ENCODE results near the gene SPARCL1. TPM values are rescaled to one million over a fixed set of nuclear protein-coding genes. Genes with fewer than 3 reads are reported as not detected.
"Not testable (repeated sequence)": the region's sequence is repeated elsewhere in the genome, so short reads cannot be mapped to it uniquely, and the experiment has no call there.

SPARCL1 gene
- total and polyA plus RNA-seq, 11 donors: 163 to 829 (median 250) TPM

- peaks cover 0 to 50% (median 20%) of the 10 kb centered on the region in 12 donors for H3K4me1 ChIP-seq
- no peak for DNase-seq
- WGBS, 4 donors: 61 to 63% (median 62%) methylated on average over 2 of the region's 2 CpGs
- H3K27ac ChIP-seq: peak overlapping the region; percentile 2 to 82 (median 58)
- intact Hi-C loops (cut with DNase I): loop anchor here in 5 of 10 donors (2.0 to 5.0 kb wide), 2 partner anchors 38 to 39 kb away; partner anchors contain the start of gene SPARCL1 (in 5 of the 5)
- no peak overlapping the region for H3K4me3 ChIP-seq
- H3K27me3 ChIP-seq: no peaks in the 10 kb centered on the region
- ATAC-seq: peak; percentile 85 to 98 (median 88)
- H3K36me3 ChIP-seq: peaks cover 0 to 78% (median 56%) of the 10 kb centered on the region in 9 donors
- TF ChIP-seq CTCF (IDR thresholded peaks at IDR 0.05): no peak
- TF ChIP-seq POLR2A (IDR thresholded peaks at IDR 0.05): no peak
- H3K9me3 ChIP-seq: peaks cover 0 to 9% (median 0%) of the 10 kb centered on the region in 12 donors
Measured at GRCh38 chr4:87489678-87490077, 39.5 kb downstream of the SPARCL1 start.

GRCh38 chr4:87488666-87489065 is 40.5 kb downstream of the SPARCL1 start:
- intact Hi-C loops (cut with DNase I): loop anchor here in 2 of 10 donors (2.0 to 5.0 kb wide), 2 partner anchors 39 to 40 kb away; partner anchors contain the start of gene SPARCL1 (in 2 of the 2)
- peak overlapping the region; percentile 2 to 76 (median 60) for H3K27ac ChIP-seq
- H3K4me1 ChIP-seq: peaks cover 0 to 46% (median 18%) of the 10 kb centered on the region in 12 donors
- peak in 1 of 4 donors; percentile 42 for ATAC-seq
- not testable (repeated sequence) for H3K4me3 ChIP-seq, H3K27me3 ChIP-seq, DNase-seq, H3K9me3 ChIP-seq
- WGBS, 4 donors: 60 to 100% (median 62%) methylated on average over 2 to 4 of the region's 4 CpGs
- peaks cover 0 to 77% (median 46%) of the 10 kb centered on the region in 9 donors for H3K36me3 ChIP-seq

- Histone ChIP-seq H3K27ac (peak overlapping the region in 1 of 12 donors; percentile 32), H3K9me3 (peaks cover 0 to 14% (median 0%) of the 10 kb centered on the region in 12 donors), H3K36me3 (peaks cover 0 to 74% (median 31%) of the 10 kb centered on the region in 9 donors)
- intact Hi-C loops (cut with DNase I); DNase-seq; ATAC-seq; H3K4me3 ChIP-seq; H3K4me1 ChIP-seq; H3K27me3 ChIP-seq: not testable (repeated sequence)
Measured at GRCh38 chr4:87483247-87483646, 45.9 kb downstream of the SPARCL1 start.

- Histone ChIP-seq H3K27me3 (no peaks in the 10 kb centered on the region), H3K4me3 (no peak overlapping the region), H3K36me3 (peaks cover 0 to 82% (median 41%) of the 10 kb centered on the region in 9 donors), H3K9me3 (peaks cover 0 to 11% (median 0%) of the 10 kb centered on the region in 12 donors), H3K4me1 (peaks cover 0 to 18% (median 4%) of the 10 kb centered on the region in 12 donors), H3K27ac (peak overlapping the region in 3 of 12 donors; percentile 10 to 37 (median 14))
- intact Hi-C loops (cut with DNase I): no loop called here
- no peak for ATAC-seq
- TF ChIP-seq CTCF (IDR thresholded peaks at IDR 0.05) (no peak), POLR2A (IDR thresholded peaks at IDR 0.05) (no peak)
- no peak for DNase-seq
Measured at GRCh38 chr4:87481377-87481776, 47.8 kb downstream of the SPARCL1 start.

GRCh38 chr4:87478732-87479250 is 50.4 kb downstream of the SPARCL1 start:
- ATAC-seq (no peak), DNase-seq (no peak)
- Histone ChIP-seq H3K4me1 (peaks cover 0 to 18% (median 4%) of the 10 kb centered on the region in 12 donors), H3K36me3 (peaks cover 0 to 95% (median 58%) of the 10 kb centered on the region in 9 donors), H3K9me3 (peaks cover 0 to 6% (median 0%) of the 10 kb centered on the region in 12 donors), H3K27ac (peak overlapping the region in 1 of 12 donors; percentile 58), H3K4me3 (no peak overlapping the region), H3K27me3 (no peaks in the 10 kb centered on the region)
- no peak for TF ChIP-seq CTCF (IDR thresholded peaks at IDR 0.05)
- no peak for TF ChIP-seq POLR2A (IDR thresholded peaks at IDR 0.05)
- 48 to 65% (median 59%) methylated on average over 1 of the region's 1 CpG for WGBS, 4 donors
- intact Hi-C loops (cut with DNase I): no loop called here
